Fibroblast of lung (primary cell): ENCODE data around the gene CDH9.

Experiments
- EZH2 ChIP-seq: IDR thresholded peaks from 2 replicates; pipeline ENCODE4 v1.5.1; 2012; ENCODE audit warnings: low read length, control low read depth, mild to moderate bottlenecking; ENCODE audit errors: missing control alignments
- TF ChIP-seq, protein P1 (sequence below), 2 donors: IDR thresholded peaks in 1 of 2; conservative IDR thresholded peaks in 1 of 2; 1 replicate in 1 of 2; 2 replicates in 1 of 2; pipeline ENCODE4 v1.5.1; 2011 to 2012; ENCODE audit warnings: low read length in 2 of 2, control low read depth in 1 of 2, inconsistent platforms in 1 of 2, low read depth in 1 of 2, mild to moderate bottlenecking in 1 of 2

DNA sequence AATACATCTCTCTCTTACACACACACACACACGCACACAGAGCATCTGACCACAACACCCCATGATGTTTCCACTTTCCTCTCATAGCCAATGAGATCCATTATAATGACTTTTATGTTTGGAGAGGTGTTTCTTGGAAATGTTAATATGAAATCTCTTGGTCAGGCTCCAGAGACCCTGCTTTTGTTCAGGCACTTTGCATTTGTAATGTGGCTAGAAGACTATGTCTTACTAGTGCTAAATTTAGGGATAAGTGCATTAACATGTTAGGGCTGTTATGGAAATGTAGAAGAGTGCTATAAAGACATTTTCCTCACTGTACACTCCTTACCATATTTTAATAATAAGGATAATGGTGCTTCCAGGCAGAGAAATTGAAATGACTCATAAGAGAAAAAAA lies 3.8 kb downstream of the CDH9 start:
- TF ChIP-seq, protein P1, sequence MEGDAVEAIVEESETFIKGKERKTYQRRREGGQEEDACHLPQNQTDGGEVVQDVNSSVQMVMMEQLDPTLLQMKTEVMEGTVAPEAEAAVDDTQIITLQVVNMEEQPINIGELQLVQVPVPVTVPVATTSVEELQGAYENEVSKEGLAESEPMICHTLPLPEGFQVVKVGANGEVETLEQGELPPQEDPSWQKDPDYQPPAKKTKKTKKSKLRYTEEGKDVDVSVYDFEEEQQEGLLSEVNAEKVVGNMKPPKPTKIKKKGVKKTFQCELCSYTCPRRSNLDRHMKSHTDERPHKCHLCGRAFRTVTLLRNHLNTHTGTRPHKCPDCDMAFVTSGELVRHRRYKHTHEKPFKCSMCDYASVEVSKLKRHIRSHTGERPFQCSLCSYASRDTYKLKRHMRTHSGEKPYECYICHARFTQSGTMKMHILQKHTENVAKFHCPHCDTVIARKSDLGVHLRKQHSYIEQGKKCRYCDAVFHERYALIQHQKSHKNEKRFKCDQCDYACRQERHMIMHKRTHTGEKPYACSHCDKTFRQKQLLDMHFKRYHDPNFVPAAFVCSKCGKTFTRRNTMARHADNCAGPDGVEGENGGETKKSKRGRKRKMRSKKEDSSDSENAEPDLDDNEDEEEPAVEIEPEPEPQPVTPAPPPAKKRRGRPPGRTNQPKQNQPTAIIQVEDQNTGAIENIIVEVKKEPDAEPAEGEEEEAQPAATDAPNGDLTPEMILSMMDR (conservative IDR thresholded peaks at IDR 0.05 in 1 of 2, IDR thresholded peaks at IDR 0.05 in 1 of 2; ENCODE audit: low read depth in 1 of 2, low read length in 2 of 2): no peak
- no peak for TF ChIP-seq EZH2
